Ureter (tissue), 1 donor: Measurements from ENCODE around the gene BIRC3. TPM values are rescaled to one million over a fixed set of nuclear protein-coding genes. Genes with fewer than 3 reads are reported as not detected.

Source experiments
- DNase-seq: peaks from one replicate; pipeline ENCODE4 v3.0.0-alpha.2; 2020; ENCODE audit warnings: low spot score
- total RNA-seq: library from RNA; stranded (reverse); gene quantifications from one replicate; pipeline ENCODE4 v1.2.4, GENCODE V29; 2023
- donor health status: DM: yes; HTN: yes; CAD: no.

The BIRC3 gene
- 15.5 TPM for total RNA-seq

GRCh38 chr11:102317099-102317767 is at the start of gene BIRC3:
Gene BIRC3 (plus strand): TSS chr11:102317484. CDS start chr11:102324510, 7,026 bp downstream.
- peak; percentile 87 for DNase-seq

- no peak for DNase-seq
Observed at GRCh38 chr11:102267609-102268008, 49.7 kb upstream of the BIRC3 start.

GRCh38 chr11:102268083-102268984 is 49.0 kb upstream of the BIRC3 start:
- peak; percentile 90 for DNase-seq

- DNase-seq = no peak
Observed at GRCh38 chr11:102268985-102269470, 48.3 kb upstream of the BIRC3 start.

GRCh38 chr11:102269927-102270326 is 47.4 kb upstream of the BIRC3 start:
- no peak for DNase-seq

DNA sequence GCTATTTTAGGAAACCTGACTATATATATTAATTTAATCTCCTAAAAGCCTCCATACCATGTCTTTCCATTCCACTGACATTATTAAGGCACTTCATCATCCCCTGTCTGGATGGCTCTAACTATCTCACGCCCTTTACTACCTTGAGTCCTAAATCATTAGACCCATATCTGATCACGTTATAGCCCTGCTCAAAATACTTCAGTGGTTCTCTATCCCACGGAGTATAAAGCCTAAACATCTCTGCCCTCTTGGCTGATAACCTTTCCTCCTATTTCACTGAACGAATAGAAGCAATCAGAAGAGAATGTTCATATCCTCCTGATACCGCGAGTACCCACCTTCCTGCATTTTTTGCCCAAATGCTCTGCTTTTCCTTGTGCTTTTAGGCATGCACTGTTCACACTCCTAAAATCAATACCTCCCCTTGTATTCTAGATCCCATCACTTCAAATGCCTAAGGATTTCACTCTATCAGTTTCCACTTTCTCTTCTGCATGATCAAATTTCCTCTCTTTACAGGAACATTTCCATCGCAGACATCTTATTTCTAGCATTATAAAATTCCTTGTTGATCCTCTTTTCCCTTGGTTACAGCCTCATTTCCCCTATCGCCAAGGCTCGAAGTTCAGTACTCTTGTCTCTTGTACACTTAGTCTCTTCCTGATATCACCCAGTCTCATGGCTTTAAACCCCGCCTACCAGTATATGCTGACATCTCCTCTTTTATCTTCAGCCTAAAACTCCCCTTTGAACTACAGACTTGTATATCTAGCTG is 45.0 kb upstream of the BIRC3 start:
- DNase-seq = no peak

DNA sequence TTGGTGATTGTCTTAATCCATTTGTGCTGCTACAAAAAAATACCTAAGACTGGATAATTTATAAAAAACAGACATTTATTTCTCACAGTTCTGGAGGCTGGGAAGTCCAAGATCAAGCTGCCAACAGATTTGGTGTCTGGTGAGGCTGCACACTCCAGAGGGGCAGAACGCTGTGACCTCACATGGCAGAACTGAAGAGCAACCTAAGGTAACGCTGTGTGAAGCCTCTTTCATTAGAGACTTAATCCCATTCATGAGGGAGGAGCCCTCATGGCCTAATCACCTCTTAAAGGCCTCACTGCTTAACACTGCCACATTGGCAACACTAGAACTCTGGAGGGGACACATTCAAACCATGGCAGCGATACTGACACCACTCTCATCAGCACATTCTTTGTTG is 42.7 kb upstream of the BIRC3 start:
- DNase-seq = no peak

DNA sequence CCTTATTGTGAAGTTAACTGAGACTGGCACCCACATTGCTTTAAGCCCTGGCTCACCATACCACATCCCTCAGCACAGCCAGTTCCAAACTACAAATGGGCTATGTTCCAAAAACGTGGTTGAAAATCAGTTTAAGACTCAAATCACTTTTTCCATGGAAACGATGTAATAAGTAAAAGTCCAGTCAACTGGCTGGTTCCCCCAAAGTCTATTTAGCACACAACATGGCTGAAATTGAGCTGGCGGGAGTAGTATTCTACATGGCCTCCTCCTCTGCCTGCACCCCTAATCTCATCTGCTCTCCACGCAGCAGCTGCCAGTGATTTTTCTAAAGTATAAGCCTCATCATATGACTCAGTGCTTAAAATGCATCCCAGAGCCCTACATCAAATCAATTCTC is 40.9 kb upstream of the BIRC3 start:
- DNase-seq = no peak

GRCh38 chr11:102276783-102277182 is 40.5 kb upstream of the BIRC3 start:
- no peak for DNase-seq

GRCh38 chr11:102279641-102280170 is 37.6 kb upstream of the BIRC3 start:
- DNase-seq = peak; percentile 58

- DNase-seq = no peak
Observed at GRCh38 chr11:102280245-102280833, 36.9 kb upstream of the BIRC3 start.

- no peak for DNase-seq
Observed at GRCh38 chr11:102283116-102283485, 34.2 kb upstream of the BIRC3 start.

- no peak for DNase-seq
Observed at GRCh38 chr11:102284008-102284407, 33.3 kb upstream of the BIRC3 start.

DNA sequence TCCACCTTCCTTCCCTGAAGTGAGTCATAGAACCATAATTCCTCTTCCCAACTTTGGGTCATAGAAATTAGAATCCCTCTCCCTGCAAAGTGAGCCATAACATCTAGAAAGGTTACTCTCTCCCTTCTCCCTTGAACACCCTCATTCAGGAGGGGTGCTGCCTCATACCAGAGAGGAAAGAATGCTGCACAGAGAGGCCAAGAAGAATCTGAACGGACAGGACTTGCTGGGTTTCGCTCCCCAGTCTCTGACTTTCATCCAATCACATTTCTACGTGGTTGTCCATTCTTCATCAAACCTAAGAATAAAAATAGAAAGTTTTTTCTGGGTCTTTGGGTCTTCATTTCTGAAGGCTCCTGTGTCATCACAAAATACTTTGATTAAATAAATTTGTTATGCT is 31.0 kb upstream of the BIRC3 start:
- DNase-seq = no peak

- DNase-seq = no peak
Observed at GRCh38 chr11:102287964-102288724, 29.1 kb upstream of the BIRC3 start.

- DNase-seq = no peak
Observed at GRCh38 chr11:102288725-102289083, 28.6 kb upstream of the BIRC3 start.

GRCh38 chr11:102289592-102289991 is 27.7 kb upstream of the BIRC3 start:
- no peak for DNase-seq

GRCh38 chr11:102291831-102292230 is 25.5 kb upstream of the BIRC3 start:
- no peak for DNase-seq

- no peak for DNase-seq
Observed at GRCh38 chr11:102292933-102293332, 24.4 kb upstream of the BIRC3 start.

DNA sequence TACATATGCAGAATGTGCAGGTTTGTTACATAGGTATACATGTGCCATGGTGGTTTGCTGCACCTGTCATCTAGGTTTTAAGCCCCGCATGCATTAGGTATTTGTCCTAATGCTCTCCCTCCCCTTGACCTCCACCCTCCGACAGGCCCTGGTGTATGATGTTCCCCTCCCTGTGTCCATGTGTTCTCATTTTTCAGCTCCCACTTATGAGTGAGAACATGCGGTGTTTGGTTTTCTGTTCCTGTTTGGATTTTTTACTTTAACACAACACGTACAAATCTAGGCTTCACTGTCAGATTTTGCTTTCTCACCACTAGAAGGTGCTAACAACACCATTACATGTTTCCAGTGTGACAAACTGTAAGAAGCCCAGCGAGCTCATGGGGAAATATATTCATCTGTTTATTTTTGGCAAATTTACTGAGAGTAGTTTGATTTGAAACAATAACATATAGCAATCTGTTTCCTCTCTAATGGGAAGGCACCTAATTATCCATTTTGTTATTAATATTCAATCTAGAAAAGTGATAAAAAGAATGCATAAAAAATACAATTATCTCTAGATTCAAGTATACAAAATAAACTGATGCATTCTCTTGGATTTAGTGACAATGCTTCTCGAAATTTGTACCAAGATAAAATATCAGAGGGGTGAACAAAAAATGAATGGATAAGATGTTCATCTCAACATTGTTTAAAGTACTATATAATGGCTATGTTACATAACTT is 23.2 kb upstream of the BIRC3 start:
- DNase-seq = no peak
